Immature natural killer cell (primary cell): ENCODE results near the gene CAMK2A. TPM values are rescaled to one million over a fixed set of nuclear protein-coding genes. Genes with fewer than 3 reads are reported as not detected.

ENCODE experiments used
- DNase-seq, 3 donors: peaks; one replicate each; pipeline ENCODE4 v3.0.0; 2022; ENCODE audit warnings: mixed read lengths in 1 of 3
- H3K27ac Mint-ChIP-seq, 6 donors: one replicate each; pipeline ENCODE4 v1.8.0; 2020; ENCODE audit warnings: mixed read lengths in 6 of 6, mild to moderate bottlenecking in 5 of 6, inconsistent platforms in 4 of 6, moderate library complexity in 3 of 6
- H3K27me3 Mint-ChIP-seq, 3 donors: one replicate each; pipeline ENCODE4 v1.8.0; 2020 to 2021; ENCODE audit warnings: low read depth in 3 of 3, mild to moderate bottlenecking in 3 of 3, mixed read lengths in 3 of 3, moderate library complexity in 3 of 3, inconsistent platforms in 1 of 3
- H3K36me3 Mint-ChIP-seq, 3 donors: one replicate each; pipeline ENCODE4 v1.8.0; 2020; ENCODE audit warnings: mixed read lengths in 3 of 3, inconsistent platforms in 2 of 3, mild to moderate bottlenecking in 2 of 3
- H3K4me1 Mint-ChIP-seq, 2 donors: one replicate each; pipeline ENCODE4 v1.8.0; 2020; ENCODE audit warnings: inconsistent platforms in 2 of 2, mild to moderate bottlenecking in 2 of 2, mixed read lengths in 2 of 2, moderate library complexity in 1 of 2
- H3K4me3 Mint-ChIP-seq, 5 donors: one replicate each; pipeline ENCODE4 v1.8.0; 2020; ENCODE audit warnings: mild to moderate bottlenecking in 5 of 5, mixed read lengths in 5 of 5, inconsistent platforms in 3 of 5, moderate library complexity in 3 of 5
- H3K9me3 Mint-ChIP-seq, 6 donors: one replicate each; pipeline ENCODE4 v1.8.0; 2020; ENCODE audit warnings: mild to moderate bottlenecking in 6 of 6, mixed read lengths in 6 of 6, inconsistent platforms in 4 of 6, moderate library complexity in 3 of 6
- polyA plus RNA-seq, 3 donors: library from polyadenylated mRNA; unstranded; fragments of 300-500 nt; fragmentation: Illumina TruSeq; gene quantifications; one replicate each; pipeline ENCODE4 v1.2.3, GENCODE V29; 2021

Gene CAMK2A
- polyA plus RNA-seq, 3 donors from 2014 or later, result not detected

- H3K4me3 Mint-ChIP-seq, result no peak overlapping the region
- DNase-seq, result no peak
- H3K36me3 Mint-ChIP-seq, result no peaks in the 10 kb centered on the region
- H3K27me3 Mint-ChIP-seq, result peaks cover 1 to 4% (median 2%) of the 10 kb centered on the region in 3 donors
- no peak overlapping the region for H3K27ac Mint-ChIP-seq
- no peaks in the 10 kb centered on the region for H3K9me3 Mint-ChIP-seq
- H3K4me1 Mint-ChIP-seq, result no peaks in the 10 kb centered on the region
Measured at GRCh38 chr5:150215979-150216944, 73.3 kb downstream of the CAMK2A start.

- Mint-ChIP-seq H3K27me3 (peaks cover 3 to 10% (median 6%) of the 10 kb centered on the region in 3 donors), H3K27ac (no peak overlapping the region), H3K4me1 (peaks cover 5 to 6% of the 10 kb centered on the region in 2 donors), H3K4me3 (no peak overlapping the region), H3K36me3 (no peaks in the 10 kb centered on the region), H3K9me3 (no peaks in the 10 kb centered on the region)
- DNase-seq, result no peak
Measured at GRCh38 chr5:150214289-150214688, 75.3 kb downstream of the CAMK2A start.

GRCh38 chr5:150213530-150213929, 76.0 kb downstream of the CAMK2A start:
- peaks cover 10 to 14% (median 10%) of the 10 kb centered on the region in 3 donors for H3K27me3 Mint-ChIP-seq
- H3K9me3 Mint-ChIP-seq, result no peaks in the 10 kb centered on the region
- H3K4me3 Mint-ChIP-seq, result no peak overlapping the region
- H3K4me1 Mint-ChIP-seq, result peaks cover 12 to 14% of the 10 kb centered on the region in 2 donors
- H3K36me3 Mint-ChIP-seq, result no peaks in the 10 kb centered on the region
- no peak for DNase-seq
- no peak overlapping the region for H3K27ac Mint-ChIP-seq

GRCh38 chr5:150211156-150212030, 78.2 kb downstream of the CAMK2A start:
- DNase-seq, result no peak
- H3K27ac Mint-ChIP-seq, result peak overlapping the region in 1 of 6 donors; percentile 73
- H3K9me3 Mint-ChIP-seq, result no peaks in the 10 kb centered on the region
- H3K4me1 Mint-ChIP-seq, result peaks cover 17 to 26% of the 10 kb centered on the region in 2 donors
- no peaks in the 10 kb centered on the region for H3K36me3 Mint-ChIP-seq
- no peak overlapping the region for H3K4me3 Mint-ChIP-seq
- H3K27me3 Mint-ChIP-seq, result peaks cover 14 to 19% (median 14%) of the 10 kb centered on the region in 3 donors

- Mint-ChIP-seq H3K36me3 (no peaks in the 10 kb centered on the region), H3K9me3 (no peaks in the 10 kb centered on the region), H3K4me1 (peaks cover 17 to 26% of the 10 kb centered on the region in 2 donors), H3K27ac (peak overlapping the region in 1 of 6 donors; percentile 73), H3K27me3 (peaks cover 14 to 19% (median 14%) of the 10 kb centered on the region in 3 donors), H3K4me3 (no peak overlapping the region)
- no peak for DNase-seq
Measured at GRCh38 chr5:150210644-150211043, 78.9 kb downstream of the CAMK2A start.

- H3K4me3 Mint-ChIP-seq, result peak overlapping the region; percentile 70 to 87 (median 75)
- peak; percentile 69 to 73 (median 71) for DNase-seq
- peaks cover 12 to 19% (median 12%) of the 10 kb centered on the region in 3 donors for H3K27me3 Mint-ChIP-seq
- H3K4me1 Mint-ChIP-seq, result peaks cover 17 to 26% of the 10 kb centered on the region in 2 donors
- no peaks in the 10 kb centered on the region for H3K9me3 Mint-ChIP-seq
- no peaks in the 10 kb centered on the region for H3K36me3 Mint-ChIP-seq
- H3K27ac Mint-ChIP-seq, result peak overlapping the region in 3 of 6 donors; percentile 55 to 73 (median 56)
Measured at GRCh38 chr5:150209099-150209635, 80.4 kb downstream of the CAMK2A start.

- no peak for DNase-seq
Measured at GRCh38 chr5:150208187-150209098, 81.1 kb downstream of the CAMK2A start.

GRCh38 chr5:150206779-150207115, 82.8 kb downstream of the CAMK2A start:
- no peak overlapping the region for H3K27ac Mint-ChIP-seq
- no peak for DNase-seq
- H3K27me3 Mint-ChIP-seq, result peaks cover 12 to 17% (median 14%) of the 10 kb centered on the region in 3 donors

More at GRCh38 chr5:150208187-150209098, 81.1 kb downstream of the CAMK2A start:
- H3K9me3 Mint-ChIP-seq, result no peaks in the 10 kb centered on the region
- peaks cover 12 to 17% (median 12%) of the 10 kb centered on the region in 3 donors for H3K27me3 Mint-ChIP-seq
- peak overlapping the region; percentile 70 to 87 (median 75) for H3K4me3 Mint-ChIP-seq
- no peaks in the 10 kb centered on the region for H3K36me3 Mint-ChIP-seq
- peaks cover 17 to 26% of the 10 kb centered on the region in 2 donors for H3K4me1 Mint-ChIP-seq
- peak overlapping the region in 2 of 6 donors; percentile 56 to 73 for H3K27ac Mint-ChIP-seq

GRCh38 chr5:150206098-150206778, 83.3 kb downstream of the CAMK2A start:
- H3K27me3 Mint-ChIP-seq, result peaks cover 12 to 17% (median 14%) of the 10 kb centered on the region in 3 donors
- no peaks in the 10 kb centered on the region for H3K36me3 Mint-ChIP-seq
- no peak overlapping the region for H3K4me3 Mint-ChIP-seq
- DNase-seq, result no peak
- no peak overlapping the region for H3K27ac Mint-ChIP-seq
- peaks cover 17 to 26% of the 10 kb centered on the region in 2 donors for H3K4me1 Mint-ChIP-seq
- no peaks in the 10 kb centered on the region for H3K9me3 Mint-ChIP-seq

More at GRCh38 chr5:150206779-150207115, 82.8 kb downstream of the CAMK2A start:
- peaks cover 17 to 26% of the 10 kb centered on the region in 2 donors for H3K4me1 Mint-ChIP-seq
- no peak overlapping the region for H3K4me3 Mint-ChIP-seq
- no peaks in the 10 kb centered on the region for H3K9me3 Mint-ChIP-seq
- no peaks in the 10 kb centered on the region for H3K36me3 Mint-ChIP-seq

GRCh38 chr5:150204590-150204960, 85.0 kb downstream of the CAMK2A start:
- no peak for DNase-seq
- peaks cover 0 to 4% (median 0%) of the 10 kb centered on the region in 3 donors for H3K36me3 Mint-ChIP-seq
- peaks cover 7 to 23% (median 13%) of the 10 kb centered on the region in 3 donors for H3K27me3 Mint-ChIP-seq
- H3K4me1 Mint-ChIP-seq, result peaks cover 16 to 23% of the 10 kb centered on the region in 2 donors
- H3K27ac Mint-ChIP-seq, result no peak overlapping the region
- no peaks in the 10 kb centered on the region for H3K9me3 Mint-ChIP-seq
- no peak overlapping the region for H3K4me3 Mint-ChIP-seq

- peak overlapping the region in 1 of 6 donors; percentile 40 for H3K27ac Mint-ChIP-seq
- no peak for DNase-seq
- peaks cover 10 to 17% of the 10 kb centered on the region in 2 donors for H3K4me1 Mint-ChIP-seq
- H3K9me3 Mint-ChIP-seq, result no peaks in the 10 kb centered on the region
- H3K36me3 Mint-ChIP-seq, result peaks cover 0 to 4% (median 0%) of the 10 kb centered on the region in 3 donors
- peaks cover 4 to 19% (median 7%) of the 10 kb centered on the region in 3 donors for H3K27me3 Mint-ChIP-seq
- H3K4me3 Mint-ChIP-seq, result no peak overlapping the region
Measured at GRCh38 chr5:150203832-150204589, 85.6 kb downstream of the CAMK2A start.
